RWPE1 (cell line): ENCODE results near the gene ABHD12B.

Source experiments
- CTCF ChIA-PET: fragments of 350-600 bp; sonication (Branson Sonifier 250); formaldehyde crosslinking; extraction: SDS; loops from one replicate; lab custom pipeline; 2021; lab: Yijun Ruan, JAX
- POLR2A ChIA-PET: fragments of 400-600 bp; formaldehyde crosslinking; extraction: SDS; loops from one replicate; lab custom pipeline; 2020; ENCODE audit warnings: antibody characterized with exemption; ENCODE audit not compliant: low non-redundant PET; lab: Yijun Ruan, JAX
- DNase-seq: peaks from one replicate; pipeline ENCODE4 v3.0.0; 2012; ENCODE audit warnings: low spot score
- H3K27ac ChIP-seq: fragments of 450-650 bp; 2 replicates; pipeline ENCODE4 v1.5.1; 2017
- CTCF ChIP-seq: fragments of 450-650 bp; conservative IDR thresholded peaks from 2 replicates; pipeline ENCODE4 v1.5.1; 2017; ENCODE audit warnings: low read depth, mild to moderate bottlenecking

ABHD12B gene

GRCh38 chr14:50837850-50838470 lies 33.9 kb upstream of the ABHD12B start:
- TF ChIP-seq CTCF = no peak
- ChIA-PET CTCF (no interaction called here), POLR2A (no interaction called here)
- DNase-seq = no peak
- no peak overlapping the region for H3K27ac ChIP-seq

DNA sequence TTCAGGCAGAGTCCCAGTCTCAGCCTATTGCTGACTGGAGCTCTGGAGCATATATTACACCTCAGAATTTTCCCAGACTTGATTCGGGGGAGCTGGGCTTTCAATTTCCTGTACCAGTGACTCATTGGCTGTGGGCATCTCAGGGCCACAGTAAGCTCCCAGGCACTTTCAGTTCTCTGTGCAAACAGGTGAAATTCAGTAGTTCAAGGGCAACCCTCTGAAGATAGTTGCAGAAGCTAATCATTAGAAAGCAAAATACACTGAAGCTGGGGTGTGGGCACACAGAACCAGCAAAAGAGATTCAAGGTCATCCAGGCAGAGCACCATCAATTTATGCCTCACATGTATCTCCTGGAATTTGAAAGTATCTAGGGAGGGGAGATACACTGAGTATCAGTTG lies 32.8 kb upstream of the ABHD12B start:
- ChIA-PET CTCF (no interaction called here), POLR2A (no interaction called here)
- TF ChIP-seq CTCF = no peak
- no peak for DNase-seq
- H3K27ac ChIP-seq = no peak overlapping the region

GRCh38 chr14:50839691-50840090 lies 32.2 kb upstream of the ABHD12B start:
- POLR2A ChIA-PET = no interaction called here

GRCh38 chr14:50844391-50844790 lies 27.5 kb upstream of the ABHD12B start:
- CTCF ChIA-PET = no interaction called here
- no peak overlapping the region for H3K27ac ChIP-seq
- no peak for TF ChIP-seq CTCF
- POLR2A ChIA-PET = no interaction called here
- no peak for DNase-seq

More at GRCh38 chr14:50839691-50840090, 32.2 kb upstream of the ABHD12B start:
- no peak for DNase-seq
- no peak overlapping the region for H3K27ac ChIP-seq
- TF ChIP-seq CTCF = no peak
- CTCF ChIA-PET = interaction anchor here (0.5 to 0.6 kb wide), 2 partner anchors 12 to 1914 kb away, joined by 3 read pairs; no protein-coding TSS in a partner anchor

DNA sequence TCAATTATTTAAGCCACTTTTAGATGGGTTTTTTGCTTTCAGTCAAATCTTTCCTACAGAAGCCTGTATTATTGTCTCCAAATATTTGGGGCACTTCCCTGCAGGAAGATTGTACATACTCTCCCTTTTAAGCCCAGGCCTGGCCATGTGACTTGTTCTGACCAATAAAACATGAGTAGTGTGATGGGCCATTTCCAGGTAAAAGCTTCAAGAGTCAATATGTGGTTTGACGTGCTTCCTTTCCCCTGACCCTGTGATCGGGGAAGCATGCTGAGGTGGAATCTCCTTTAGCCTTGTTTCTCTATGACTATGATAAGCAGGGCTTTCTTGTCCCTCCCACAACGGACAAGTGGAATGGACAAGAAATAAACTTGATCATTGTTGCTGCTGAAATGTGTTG lies 26.7 kb upstream of the ABHD12B start:
- H3K27ac ChIP-seq = no peak overlapping the region
- CTCF ChIA-PET = no interaction called here
- no peak for DNase-seq
- POLR2A ChIA-PET = no interaction called here
- TF ChIP-seq CTCF = no peak

DNA sequence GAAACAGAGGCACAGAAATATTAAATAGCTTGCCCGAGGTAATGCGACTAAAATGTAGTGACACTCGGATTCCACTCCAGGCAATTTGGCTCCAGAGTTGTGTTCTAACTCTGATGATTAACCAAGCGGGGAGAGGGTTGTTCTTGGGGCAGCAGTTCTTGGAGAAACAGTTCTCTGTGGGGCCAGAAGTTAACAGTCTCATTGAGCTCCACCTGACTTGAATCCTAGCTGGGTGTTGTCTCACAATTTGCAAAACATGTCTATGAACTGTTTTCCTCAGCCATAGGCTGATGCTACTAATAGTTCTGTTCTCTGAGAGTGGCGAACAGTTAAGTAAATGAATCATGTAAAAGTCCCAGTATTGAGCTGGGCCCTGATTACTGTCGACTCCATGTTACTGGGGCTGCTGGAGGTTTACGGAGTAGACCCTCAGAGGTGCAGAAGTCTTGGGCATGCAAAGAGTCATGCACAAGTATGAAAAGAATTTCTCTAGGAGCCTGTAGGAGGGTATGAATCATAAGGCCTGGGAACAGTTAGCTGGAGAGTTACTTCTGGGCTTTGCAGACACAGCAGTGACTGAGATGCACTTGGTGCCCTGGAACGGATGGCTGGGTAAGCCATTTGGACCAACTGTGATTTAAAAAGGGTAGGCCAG lies 25.5 kb upstream of the ABHD12B start:
- CTCF ChIA-PET = interaction anchor here (0.8 kb wide), 1 partner anchor 100 kb away, joined by 5 read pairs; no protein-coding TSS in a partner anchor
- H3K27ac ChIP-seq = no peak overlapping the region
- peak; percentile 43 for DNase-seq
- POLR2A ChIA-PET = no interaction called here
- no peak for TF ChIP-seq CTCF
